HL-60 (cell line): ENCODE data around the gene PTBP3.

ENCODE experiments used
- DNase-seq, 2 experiments: peaks; one replicate each; pipeline ENCODE4 v3.0.0-alpha.2; 2010 to 2020; ENCODE audit warnings: low read depth in 1 of 2, low spot score in 1 of 2
- H3K27ac ChIP-seq: fragments of 250-450 bp; sonication (Bioruptor Pico); replicated peaks from 2 replicates; pipeline ENCODE4 v1.5.1; 2020; ENCODE audit warnings: mild to moderate bottlenecking, moderate library complexity
- H3K27me3 ChIP-seq: fragments of 250-450 bp; sonication (Bioruptor Pico); 2 replicates; pipeline ENCODE4 v1.5.1; 2021; ENCODE audit warnings: mild to moderate bottlenecking, moderate library complexity; ENCODE audit not compliant: insufficient read depth, poor library complexity, severe bottlenecking
- H3K4me3 ChIP-seq: replicated peaks from 2 replicates; pipeline ENCODE4 v1.5.1; 2011; ENCODE audit warnings: mild to moderate bottlenecking, control low read depth, low read length; ENCODE audit not compliant: insufficient read depth
- CTCF ChIP-seq: IDR thresholded peaks from one replicate; pipeline ENCODE4 v1.5.1; 2011; ENCODE audit warnings: low read length, control low read depth, inconsistent platforms; ENCODE audit not compliant: insufficient read depth
- GABPA ChIP-seq: IDR thresholded peaks from 2 replicates; pipeline ENCODE4 v1.6.1; 2012; ENCODE audit warnings: low read depth
- POLR2AphosphoS5 ChIP-seq: IDR thresholded peaks from 2 replicates; pipeline ENCODE4 v1.6.1; 2012; ENCODE audit warnings: low read depth
- REST ChIP-seq: IDR thresholded peaks from 2 replicates; pipeline ENCODE4 v1.6.1; 2012; ENCODE audit warnings: low read depth; ENCODE audit not compliant: insufficient replicate concordance
- SPI1 ChIP-seq: IDR thresholded peaks from 2 replicates; pipeline ENCODE4 v1.6.1; 2012; ENCODE audit warnings: low read depth, mild to moderate bottlenecking, borderline replicate concordance

The PTBP3 gene

GRCh38 chr9:112348257-112349007, 15.0 kb upstream of the PTBP3 start:
- Histone ChIP-seq H3K27me3 (no peaks in the 10 kb centered on the region), H3K4me3 (no peak overlapping the region), H3K27ac (no peak overlapping the region)
- DNase-seq = no peak
- TF ChIP-seq GABPA (no peak), POLR2AphosphoS5 (no peak), SPI1 (no peak), REST (no peak), CTCF (no peak)

GRCh38 chr9:112341730-112342129, 8.3 kb upstream of the PTBP3 start:
- no peak for DNase-seq

More at GRCh38 chr9:112341730-112342129, 8.3 kb upstream of the PTBP3 start:
- H3K27ac ChIP-seq = no peak overlapping the region
- no peaks in the 10 kb centered on the region for H3K27me3 ChIP-seq
- no peak for TF ChIP-seq POLR2AphosphoS5
- no peak for TF ChIP-seq SPI1
- TF ChIP-seq CTCF = no peak
- no peak for TF ChIP-seq REST
- H3K4me3 ChIP-seq = no peak overlapping the region
